T47D (cell line): ENCODE results near the gene SGCA.

ENCODE experiments used
- DNase-seq, 2 experiments: peaks; one replicate each; pipeline versions ENCODE4 v3.0.0 to v3.0.0-alpha.2; 2011 to 2012; ENCODE audit warnings: low read depth in 1 of 2, low spot score in 1 of 2
- JUND ChIP-seq: IDR thresholded peaks from 2 replicates; pipeline ENCODE4 v1.6.1; 2012; ENCODE audit warnings: low read depth
- in situ Hi-C: cut with HindIII; loops from 2 replicates; pipeline ENCODE4 v1.10.0; 2016; ENCODE audit warnings: low sequenced_read_pairs, low pct_unique_long_range_greater_than_20kb

Gene SGCA

DNA sequence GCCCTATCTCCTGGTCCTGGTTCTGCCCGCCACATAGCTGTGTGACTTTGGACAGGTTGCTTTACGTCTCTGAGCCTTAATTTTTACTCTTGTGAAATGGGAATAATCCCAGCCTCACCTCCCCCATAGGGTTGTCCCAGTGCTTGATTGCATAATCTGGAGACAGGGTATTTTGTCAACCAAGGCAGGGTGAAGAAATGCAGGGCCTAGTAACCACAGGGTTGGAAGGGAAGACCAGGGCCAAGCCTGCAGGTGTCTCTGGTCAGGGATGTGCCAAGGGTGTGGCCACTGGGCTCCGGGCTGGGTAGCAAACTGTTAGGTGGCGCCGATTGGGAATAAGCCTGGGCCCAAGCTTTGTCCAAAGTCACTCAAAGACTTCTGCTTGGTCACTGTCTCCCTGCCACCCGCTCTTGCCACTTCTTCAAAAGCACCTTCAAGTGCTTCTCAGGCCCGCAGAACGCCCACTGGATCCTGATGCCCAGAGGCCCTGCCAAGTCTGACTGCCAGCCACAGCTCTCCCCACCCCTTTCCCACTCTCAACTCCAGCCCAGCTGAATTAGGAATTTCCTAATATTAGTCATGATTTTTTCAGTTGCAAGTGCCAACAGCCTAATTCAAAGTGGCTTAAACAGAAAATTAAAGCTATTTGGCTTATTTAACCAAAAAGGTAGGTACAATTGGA lies 56.2 kb downstream of the SGCA start:
- no peak for DNase-seq
- TF ChIP-seq JUND = no peak
- in situ Hi-C loops = no loop called here

DNA sequence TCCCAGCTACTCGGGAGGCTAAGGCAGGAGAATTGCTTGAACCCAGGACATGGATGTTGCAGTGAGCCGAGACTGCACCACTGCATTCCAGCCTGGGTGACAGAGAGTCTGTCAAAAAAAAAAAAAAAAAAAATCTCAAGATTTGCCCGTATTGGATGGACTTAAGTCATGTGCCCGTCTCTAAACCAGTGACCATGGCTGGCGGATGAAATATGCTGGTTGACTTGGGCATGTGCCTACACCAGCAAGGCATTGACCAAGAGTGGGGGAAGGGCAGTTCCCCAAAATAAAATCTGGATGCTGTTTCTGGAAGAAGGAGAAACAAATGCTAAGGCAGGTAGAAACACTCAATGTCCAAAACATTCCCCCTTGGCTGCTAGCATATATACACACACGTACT lies 57.1 kb downstream of the SGCA start:
- no peak for DNase-seq
- in situ Hi-C loops = no loop called here
- TF ChIP-seq JUND = no peak
